Neural cell (in vitro differentiated cells): ENCODE data around the gene PRKX. TPM values are rescaled to one million over a fixed set of nuclear protein-coding genes. Genes with fewer than 3 reads are reported as not detected.

Experiments used
- H2AFZ ChIP-seq: fragments of 200-600, 300-800 bp; sonication (generic), shearing (Covaris generic); 2 replicates; pipeline ENCODE4 v1.6.0; 2014; ENCODE audit warnings: low read depth, mild to moderate bottlenecking, antibody characterized with exemption, low read length, moderate library complexity
- H3F3A ChIP-seq: fragments of 200-600 bp; shearing (Covaris generic); 2 replicates; pipeline ENCODE4 v1.6.1; 2016; ENCODE audit warnings: mild to moderate bottlenecking, moderate library complexity, mixed read lengths, antibody characterized with exemption, low read length; ENCODE audit not compliant: insufficient read depth, poor library complexity, severe bottlenecking
- H3K27ac ChIP-seq: fragments of 200-600, 300-800 bp; sonication (generic), shearing (Covaris generic); 2 replicates; pipeline ENCODE4 v1.5.1; 2014; ENCODE audit warnings: mild to moderate bottlenecking, low read length, moderate library complexity
- H3K27me3 ChIP-seq: fragments of 300-800, 200-600 bp; sonication (generic), shearing (Covaris generic); 2 replicates; pipeline ENCODE4 v1.6.0; 2014; ENCODE audit warnings: mild to moderate bottlenecking, low read depth, low read length, moderate library complexity; ENCODE audit not compliant: insufficient read depth
- H3K36me3 ChIP-seq: fragments of 300-800, 200-600 bp; sonication (generic), shearing (Covaris generic); 2 replicates; pipeline ENCODE4 v1.5.1; 2014; ENCODE audit warnings: mild to moderate bottlenecking, antibody characterized with exemption, low read length, moderate library complexity; ENCODE audit not compliant: insufficient read depth
- H3K4me2 ChIP-seq: fragments of 300-800, 200-600 bp; sonication (generic), shearing (Covaris generic); 2 replicates; pipeline ENCODE4 v1.6.0; 2014; ENCODE audit warnings: mild to moderate bottlenecking, low read length
- H3K4me3 ChIP-seq: fragments of 300-800, 200-600 bp; sonication (generic), shearing (Covaris generic); 2 replicates; pipeline ENCODE4 v1.5.1; 2014; ENCODE audit warnings: mild to moderate bottlenecking, low read length, moderate library complexity
- H3K79me2 ChIP-seq: fragments of 200-600 bp; shearing (Covaris generic); replicated peaks from 2 replicates; pipeline ENCODE4 v1.6.0; 2014; ENCODE audit warnings: mild to moderate bottlenecking, low read length, moderate library complexity; ENCODE audit not compliant: insufficient read depth
- H3K9ac ChIP-seq: fragments of 300-800, 200-600 bp; sonication (generic), shearing (Covaris generic); 2 replicates; pipeline ENCODE4 v1.6.1; 2016; ENCODE audit warnings: mild to moderate bottlenecking, low read length, mixed read lengths
- H3K9me2 ChIP-seq: fragments of 200-600 bp; shearing (Covaris generic); 2 replicates; pipeline ENCODE4 v1.6.1; 2016; ENCODE audit warnings: mild to moderate bottlenecking, low read length, mixed read lengths; ENCODE audit not compliant: insufficient read depth
- H3K9me3 ChIP-seq: fragments of 200-600, 300-800 bp; sonication (generic), shearing (Covaris generic); 2 replicates; pipeline ENCODE4 v1.6.1; 2016; ENCODE audit warnings: mild to moderate bottlenecking, mixed run types, low read length, moderate library complexity, mixed read lengths
- H4K20me1 ChIP-seq: fragments of 200-600 bp; shearing (Covaris generic); 2 replicates; pipeline ENCODE4 v1.6.1; 2016; ENCODE audit warnings: mild to moderate bottlenecking, mixed run types; ENCODE audit not compliant: insufficient read depth
- CTCF ChIP-seq: fragments of 450-650 bp; IDR thresholded peaks from 2 replicates; pipeline ENCODE4 v1.5.1; 2014; ENCODE audit warnings: antibody characterized with exemption, mild to moderate bottlenecking, moderate library complexity; ENCODE audit not compliant: poor library complexity, severe bottlenecking
- EP300 ChIP-seq: fragments of 450-650 bp; conservative IDR thresholded peaks from 2 replicates; pipeline ENCODE4 v1.6.1; 2014; ENCODE audit warnings: antibody characterized with exemption, mild to moderate bottlenecking, moderate library complexity; ENCODE audit not compliant: poor library complexity, severe bottlenecking
- EZH2 ChIP-seq: fragments of 200-600, 300-800 bp; shearing (Covaris generic), sonication (generic); IDR thresholded peaks from 2 replicates; pipeline ENCODE4 v1.6.1; 2014; ENCODE audit warnings: antibody characterized with exemption, low read length, borderline replicate concordance, mild to moderate bottlenecking; ENCODE audit not compliant: insufficient read depth, poor library complexity, severe bottlenecking
- MXI1 ChIP-seq: fragments of 450-650 bp; conservative IDR thresholded peaks from 2 replicates; pipeline ENCODE4 v1.6.1; 2014; ENCODE audit warnings: antibody characterized with exemption, mild to moderate bottlenecking; ENCODE audit not compliant: poor library complexity, severe bottlenecking
- POLR2AphosphoS5 ChIP-seq: IDR thresholded peaks from 2 replicates; pipeline ENCODE4 v1.6.1; 2012
- RAD21 ChIP-seq: fragments of 450-650 bp; conservative IDR thresholded peaks from 2 replicates; pipeline ENCODE4 v1.6.1; 2014; ENCODE audit warnings: antibody characterized with exemption, mild to moderate bottlenecking, moderate library complexity
- REST ChIP-seq: IDR thresholded peaks from 2 replicates; pipeline ENCODE4 v1.6.1; 2012; ENCODE audit warnings: borderline replicate concordance
- SMC3 ChIP-seq: fragments of 450-650 bp; conservative IDR thresholded peaks from 2 replicates; pipeline ENCODE4 v1.6.1; 2014; ENCODE audit warnings: antibody characterized with exemption, mild to moderate bottlenecking, moderate library complexity; ENCODE audit not compliant: poor library complexity
- TAF1 ChIP-seq: IDR thresholded peaks from 2 replicates; pipeline ENCODE4 v1.6.1; 2012; ENCODE audit warnings: low read depth
- polyA plus RNA-seq: library from polyadenylated mRNA; depleted of rRNA; stranded (reverse); fragments of >200 nt; gene quantifications from 2 replicates; pipeline ENCODE4 v1.2.3, GENCODE V29; 2014

The PRKX gene
- polyA plus RNA-seq, 1 donor from 2014 or later, result 27.4 TPM

GRCh38 chrX:3598046-3598605 is 115.3 kb downstream of the PRKX start:
- Histone ChIP-seq H3K4me3 (no peak overlapping the region), H3K9me3 (no peaks in the 10 kb centered on the region), H3K27ac (no peak overlapping the region), H4K20me1 (no peaks in the 10 kb centered on the region), H3K9ac (no peak overlapping the region), H2AFZ (no peak overlapping the region), H3K4me2 (no peak overlapping the region), H3K9me2 (no peaks in the 10 kb centered on the region), H3K36me3 (no peaks in the 10 kb centered on the region), H3K79me2 (no peaks in the 10 kb centered on the region), H3F3A (no peaks in the 10 kb centered on the region), H3K27me3 (no peaks in the 10 kb centered on the region)
- TF ChIP-seq RAD21, result no peak
- no peak for TF ChIP-seq CTCF
- no peak for TF ChIP-seq TAF1
- no peak for TF ChIP-seq REST
- TF ChIP-seq SMC3, result no peak
- no peak for TF ChIP-seq MXI1
- TF ChIP-seq POLR2AphosphoS5, result no peak
- no peak for TF ChIP-seq EZH2
- TF ChIP-seq EP300, result no peak

GRCh38 chrX:3592184-3592583 is 121.3 kb downstream of the PRKX start:
- H2AFZ ChIP-seq, result no peak overlapping the region
- no peak for TF ChIP-seq TAF1

GRCh38 chrX:3589474-3589873 is 124.0 kb downstream of the PRKX start:
- H3K27me3 ChIP-seq, result no peaks in the 10 kb centered on the region
- H2AFZ ChIP-seq, result no peak overlapping the region
- no peaks in the 10 kb centered on the region for H3K9me3 ChIP-seq
- no peak for TF ChIP-seq SMC3
- TF ChIP-seq EZH2, result no peak
- TF ChIP-seq REST, result no peak
- no peak for TF ChIP-seq RAD21
- no peak for TF ChIP-seq POLR2AphosphoS5
- no peak for TF ChIP-seq MXI1
- no peak for TF ChIP-seq EP300
- no peak for TF ChIP-seq TAF1
- TF ChIP-seq CTCF, result no peak
- H3K4me3 ChIP-seq, result no peak overlapping the region
- no peak overlapping the region for H3K9ac ChIP-seq
- no peaks in the 10 kb centered on the region for H3F3A ChIP-seq
- H4K20me1 ChIP-seq, result no peaks in the 10 kb centered on the region
- H3K79me2 ChIP-seq, result no peaks in the 10 kb centered on the region
- no peaks in the 10 kb centered on the region for H3K36me3 ChIP-seq
- H3K4me2 ChIP-seq, result no peak overlapping the region
- H3K27ac ChIP-seq, result no peak overlapping the region
- H3K9me2 ChIP-seq, result no peaks in the 10 kb centered on the region

More at GRCh38 chrX:3592184-3592583, 121.3 kb downstream of the PRKX start:
- Histone ChIP-seq H3K36me3 (no peaks in the 10 kb centered on the region), H3K4me3 (no peak overlapping the region), H3K27ac (no peak overlapping the region), H3F3A (no peaks in the 10 kb centered on the region), H3K9me3 (no peaks in the 10 kb centered on the region), H3K79me2 (no peaks in the 10 kb centered on the region), H3K9me2 (no peaks in the 10 kb centered on the region), H3K4me2 (no peak overlapping the region), H3K9ac (no peak overlapping the region), H3K27me3 (no peaks in the 10 kb centered on the region), H4K20me1 (no peaks in the 10 kb centered on the region)
